ENCODE measurements around the gene SNX6.

Gene SNX6

DNA sequence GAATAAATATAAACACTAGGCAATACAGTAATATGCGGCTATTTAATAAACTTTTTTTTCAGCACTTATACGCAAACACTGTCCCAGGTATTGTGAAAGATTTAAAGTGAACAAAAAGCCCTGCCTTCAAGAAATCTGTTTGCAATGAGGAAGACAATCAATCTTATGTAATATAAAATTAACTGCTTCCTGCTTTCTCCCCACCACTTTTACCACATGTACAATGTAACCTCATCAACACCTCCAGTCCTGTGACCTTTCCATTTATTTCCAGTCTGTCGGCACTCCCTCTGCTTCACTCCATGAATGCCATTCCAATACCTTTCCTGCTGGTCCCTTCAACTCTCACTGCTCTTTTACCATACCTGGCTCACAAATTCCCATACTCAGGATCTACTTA is 10.5 kb downstream of the SNX6 start:
- TF ChIP-seq, protein P1, sequence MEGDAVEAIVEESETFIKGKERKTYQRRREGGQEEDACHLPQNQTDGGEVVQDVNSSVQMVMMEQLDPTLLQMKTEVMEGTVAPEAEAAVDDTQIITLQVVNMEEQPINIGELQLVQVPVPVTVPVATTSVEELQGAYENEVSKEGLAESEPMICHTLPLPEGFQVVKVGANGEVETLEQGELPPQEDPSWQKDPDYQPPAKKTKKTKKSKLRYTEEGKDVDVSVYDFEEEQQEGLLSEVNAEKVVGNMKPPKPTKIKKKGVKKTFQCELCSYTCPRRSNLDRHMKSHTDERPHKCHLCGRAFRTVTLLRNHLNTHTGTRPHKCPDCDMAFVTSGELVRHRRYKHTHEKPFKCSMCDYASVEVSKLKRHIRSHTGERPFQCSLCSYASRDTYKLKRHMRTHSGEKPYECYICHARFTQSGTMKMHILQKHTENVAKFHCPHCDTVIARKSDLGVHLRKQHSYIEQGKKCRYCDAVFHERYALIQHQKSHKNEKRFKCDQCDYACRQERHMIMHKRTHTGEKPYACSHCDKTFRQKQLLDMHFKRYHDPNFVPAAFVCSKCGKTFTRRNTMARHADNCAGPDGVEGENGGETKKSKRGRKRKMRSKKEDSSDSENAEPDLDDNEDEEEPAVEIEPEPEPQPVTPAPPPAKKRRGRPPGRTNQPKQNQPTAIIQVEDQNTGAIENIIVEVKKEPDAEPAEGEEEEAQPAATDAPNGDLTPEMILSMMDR (IDR thresholded peaks at IDR 0.05; ENCODE audit: low read depth, low read length, missing control alignments) = no peak
- DNase-seq (ENCODE audit: extremely low read depth, low read depth) = no peak
- H3K4me3 ChIP-seq (replicated peaks; ENCODE audit: low read depth, low read length) = no peak overlapping the region

DNA sequence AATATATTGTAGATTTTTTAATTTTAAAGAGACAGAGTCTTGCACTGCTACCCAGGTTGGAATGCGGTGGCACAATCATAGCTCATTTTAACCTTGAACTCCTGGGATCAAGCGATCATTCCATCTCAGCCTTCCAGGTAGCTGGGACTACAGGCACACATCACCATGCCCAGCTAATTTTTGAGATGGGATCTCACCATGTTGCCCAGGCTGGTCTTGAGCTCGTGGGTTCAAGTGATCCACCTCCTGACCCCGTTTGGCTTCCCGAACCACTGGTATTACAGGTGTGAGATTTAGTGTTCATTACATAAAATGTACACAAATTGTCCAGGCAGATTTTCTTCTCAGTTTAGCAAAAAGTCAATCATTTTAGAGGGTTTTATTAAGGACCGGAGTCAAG is 13.6 kb downstream of the SNX6 start:
- no peak for DNase-seq (ENCODE audit: extremely low read depth, low read depth)
- H3K4me3 ChIP-seq (replicated peaks; ENCODE audit: low read depth, low read length) = no peak overlapping the region
- TF ChIP-seq, protein P1 (IDR thresholded peaks at IDR 0.05; ENCODE audit: low read depth, low read length, missing control alignments) = no peak

DNA sequence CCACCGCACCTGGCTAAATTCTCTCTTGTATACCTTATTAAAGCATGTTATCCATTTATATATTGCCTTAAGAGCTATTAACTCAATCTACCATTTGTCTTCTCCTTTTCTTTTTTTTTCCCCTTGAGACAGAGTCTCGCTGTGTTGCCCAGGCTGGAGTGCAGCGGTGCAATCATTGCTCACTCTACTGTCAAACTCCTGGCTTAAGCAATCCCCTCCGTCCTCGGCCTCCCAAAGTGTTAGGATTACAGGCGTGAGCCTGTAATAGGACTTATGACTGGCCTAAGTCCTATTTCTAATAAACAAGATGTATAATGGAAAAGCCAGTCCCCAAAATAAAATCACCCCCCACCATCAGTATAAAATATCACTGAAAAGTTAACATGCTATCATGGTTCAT is 14.4 kb downstream of the SNX6 start:
- H3K4me3 ChIP-seq (replicated peaks; ENCODE audit: low read depth, low read length) = no peak overlapping the region
- TF ChIP-seq, protein P1 (IDR thresholded peaks at IDR 0.05; ENCODE audit: low read depth, low read length, missing control alignments) = no peak
- no peak for DNase-seq (ENCODE audit: extremely low read depth, low read depth)

DNA sequence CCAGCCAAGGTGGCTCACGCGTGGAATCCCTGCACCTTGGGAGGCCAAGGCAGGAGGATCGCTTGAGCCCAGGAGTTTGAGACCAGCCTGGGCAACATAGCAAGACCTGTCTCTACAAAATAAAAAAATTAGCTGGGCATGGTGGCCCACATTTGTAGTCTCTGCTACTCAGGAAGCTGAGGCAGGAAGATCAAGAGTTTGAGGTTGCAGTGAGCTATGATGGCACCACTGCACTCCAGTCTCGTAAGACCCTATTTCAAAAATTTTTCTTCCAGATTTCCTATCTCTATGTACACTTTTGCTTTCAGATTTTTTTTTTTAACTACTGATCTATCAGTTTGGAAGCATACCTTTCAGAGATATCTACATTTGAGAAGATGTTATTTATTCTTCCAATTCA is 15.3 kb downstream of the SNX6 start:
- H3K4me3 ChIP-seq (replicated peaks; ENCODE audit: low read depth, low read length) = no peak overlapping the region
- TF ChIP-seq, protein P1 (IDR thresholded peaks at IDR 0.05; ENCODE audit: low read depth, low read length, missing control alignments) = no peak
- no peak for DNase-seq (ENCODE audit: extremely low read depth, low read depth)

DNA sequence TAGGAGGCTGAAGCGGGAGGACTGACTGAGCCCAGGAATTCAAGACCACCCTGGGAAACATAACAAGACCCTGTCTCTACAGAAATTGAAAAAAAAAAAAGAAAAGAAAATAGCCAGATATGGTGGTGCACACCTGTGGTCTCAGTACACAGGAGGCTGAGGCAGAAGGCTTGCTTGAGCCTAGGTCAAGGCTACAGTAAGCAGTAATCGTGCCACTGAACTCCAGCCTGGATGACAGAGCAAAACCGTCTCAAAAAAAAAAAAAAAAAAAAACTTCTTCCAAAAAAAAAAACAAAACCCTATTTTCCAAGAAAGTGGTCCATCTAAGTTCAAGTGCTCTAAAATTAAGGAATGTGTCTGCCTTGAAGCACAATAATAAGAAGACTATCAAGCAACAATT is 19.8 kb downstream of the SNX6 start:
- no peak overlapping the region for H3K4me3 ChIP-seq (replicated peaks; ENCODE audit: low read depth, low read length)
- TF ChIP-seq, protein P1 (IDR thresholded peaks at IDR 0.05; ENCODE audit: low read depth, low read length, missing control alignments) = no peak
- no peak for DNase-seq (ENCODE audit: extremely low read depth, low read depth)

DNA sequence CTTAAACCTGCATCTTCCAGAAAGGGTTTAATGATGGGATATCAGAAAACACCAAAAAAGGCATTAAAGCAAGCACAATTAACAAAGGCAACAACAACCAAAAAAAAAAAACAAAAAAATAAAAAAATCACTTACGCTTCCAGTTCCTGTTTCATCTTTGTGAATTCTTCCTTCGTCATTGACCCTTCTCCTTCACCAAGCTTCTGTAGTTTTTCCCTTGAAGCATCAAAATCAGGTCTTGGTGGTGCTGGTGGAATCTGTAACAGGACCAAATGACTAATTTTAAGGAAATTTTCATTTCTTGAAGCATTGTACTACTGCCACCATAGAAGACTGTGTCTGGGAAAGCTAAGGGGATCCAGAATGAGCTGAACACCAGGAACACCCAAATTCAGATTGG is 24.5 kb downstream of the SNX6 start:
- TF ChIP-seq, protein P1 (IDR thresholded peaks at IDR 0.05; ENCODE audit: low read depth, low read length, missing control alignments) = no peak
- DNase-seq (ENCODE audit: extremely low read depth, low read depth) = no peak
- H3K4me3 ChIP-seq (replicated peaks; ENCODE audit: low read depth, low read length) = no peak overlapping the region

DNA sequence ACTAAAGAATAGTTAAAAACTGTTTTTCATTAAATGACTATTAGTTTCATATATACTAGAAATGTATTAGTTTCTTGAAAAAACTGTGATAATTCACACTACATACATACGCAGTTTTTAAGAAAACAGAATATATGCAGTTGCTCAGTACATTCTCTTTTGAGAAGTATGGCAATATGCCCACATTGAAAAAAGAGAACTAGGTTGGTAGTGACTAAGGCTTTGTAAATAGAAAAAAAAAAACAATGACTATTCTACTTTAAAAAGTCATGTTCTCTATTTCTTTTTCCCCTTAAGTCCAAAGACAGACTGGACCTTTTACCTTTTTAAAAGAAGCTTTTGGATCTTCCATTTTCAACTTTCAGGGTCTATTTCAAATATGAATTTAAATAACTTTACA is 25.0 kb downstream of the SNX6 start:
- H3K4me3 ChIP-seq (replicated peaks; ENCODE audit: low read depth, low read length) = no peak overlapping the region
- TF ChIP-seq, protein P1 (IDR thresholded peaks at IDR 0.05; ENCODE audit: low read depth, low read length, missing control alignments) = no peak
- DNase-seq (ENCODE audit: extremely low read depth, low read depth) = no peak
